ENCODE data around the gene MSI1.
"Not testable (repeated sequence)": the region's sequence is repeated elsewhere in the genome, so short reads cannot be mapped to it uniquely, and the experiment has no call there.

MSI1 gene

DNA sequence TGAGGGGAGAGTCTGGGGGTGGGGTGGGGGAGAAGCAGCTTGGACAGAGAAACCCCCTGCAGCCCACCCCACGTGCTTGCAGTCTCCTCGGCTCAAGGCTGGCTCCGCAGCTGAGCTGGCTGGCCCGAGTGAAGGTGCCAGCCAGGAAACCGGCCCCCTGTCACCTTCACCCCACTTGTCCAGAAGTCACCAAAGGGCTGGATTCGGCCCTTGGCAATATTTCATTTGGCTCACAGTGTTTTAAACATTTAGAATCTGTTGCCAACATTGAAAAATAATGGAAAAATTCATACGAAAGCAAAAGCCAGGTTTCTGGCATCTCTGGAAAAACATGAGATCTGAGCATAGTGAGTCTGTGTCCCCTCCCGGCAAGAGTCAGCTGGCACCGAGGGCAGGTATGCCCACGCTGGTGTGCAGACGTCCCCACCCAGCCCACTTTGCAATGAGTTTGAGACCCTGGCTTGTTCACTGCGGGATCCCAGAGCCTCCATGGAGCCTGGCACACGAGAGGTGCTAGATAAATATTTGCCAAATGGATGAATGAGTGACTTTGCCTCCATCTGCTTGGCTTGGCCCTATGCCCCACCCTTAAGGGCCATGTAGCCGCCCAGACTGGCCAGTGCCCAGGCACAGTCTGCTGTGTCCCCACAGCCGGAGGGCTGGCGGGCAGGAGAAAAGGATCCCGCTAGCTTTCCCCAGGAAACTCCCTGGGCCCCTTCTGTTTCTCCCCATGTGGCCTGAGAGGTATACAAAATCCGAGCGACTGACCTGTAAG is 18.2 kb downstream of the MSI1 start:
- no peaks in the 10 kb centered on the region for H3K9me3 Mint-ChIP-seq
- H3K4me1 Mint-ChIP-seq = no peaks in the 10 kb centered on the region
- no peak overlapping the region for H3K4me3 Mint-ChIP-seq
- H3K27ac Mint-ChIP-seq = no peak overlapping the region
- no peaks in the 10 kb centered on the region for H3K36me3 Mint-ChIP-seq
- no peaks in the 10 kb centered on the region for H3K27me3 Mint-ChIP-seq

GRCh38 chr12:120347766-120348165 is 21.2 kb downstream of the MSI1 start:
- H3K36me3 Mint-ChIP-seq = no peaks in the 10 kb centered on the region
- H3K4me1 Mint-ChIP-seq = no peaks in the 10 kb centered on the region
- no peak overlapping the region for H3K4me3 Mint-ChIP-seq
- H3K27ac Mint-ChIP-seq = no peak overlapping the region
- H3K9me3 Mint-ChIP-seq = no peaks in the 10 kb centered on the region
- H3K27me3 Mint-ChIP-seq = no peaks in the 10 kb centered on the region

DNA sequence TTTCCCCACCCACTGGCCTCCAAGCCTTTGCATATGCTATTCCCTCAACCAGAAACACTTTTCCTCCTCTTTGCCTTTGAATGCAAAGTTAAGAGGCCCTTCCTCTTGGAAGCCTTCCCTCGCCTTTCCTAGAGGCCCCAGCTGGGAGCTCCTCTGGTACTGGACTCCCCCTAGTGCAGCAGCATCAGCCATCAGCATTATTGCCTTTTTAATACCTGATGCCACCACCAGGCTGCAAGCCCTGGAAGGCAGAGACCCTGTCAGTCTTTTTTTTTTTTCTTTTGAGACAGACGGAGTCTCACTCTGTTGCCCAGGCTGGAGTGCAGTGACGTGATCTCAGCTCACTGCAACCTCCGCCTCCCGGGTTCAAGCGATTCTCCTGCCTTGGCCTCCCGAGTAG is 22.3 kb downstream of the MSI1 start:
- no peak overlapping the region for H3K27ac Mint-ChIP-seq
- H3K9me3 Mint-ChIP-seq = no peaks in the 10 kb centered on the region
- H3K4me1 Mint-ChIP-seq = no peaks in the 10 kb centered on the region
- H3K36me3 Mint-ChIP-seq = no peaks in the 10 kb centered on the region
- no peak overlapping the region for H3K4me3 Mint-ChIP-seq
- no peaks in the 10 kb centered on the region for H3K27me3 Mint-ChIP-seq

DNA sequence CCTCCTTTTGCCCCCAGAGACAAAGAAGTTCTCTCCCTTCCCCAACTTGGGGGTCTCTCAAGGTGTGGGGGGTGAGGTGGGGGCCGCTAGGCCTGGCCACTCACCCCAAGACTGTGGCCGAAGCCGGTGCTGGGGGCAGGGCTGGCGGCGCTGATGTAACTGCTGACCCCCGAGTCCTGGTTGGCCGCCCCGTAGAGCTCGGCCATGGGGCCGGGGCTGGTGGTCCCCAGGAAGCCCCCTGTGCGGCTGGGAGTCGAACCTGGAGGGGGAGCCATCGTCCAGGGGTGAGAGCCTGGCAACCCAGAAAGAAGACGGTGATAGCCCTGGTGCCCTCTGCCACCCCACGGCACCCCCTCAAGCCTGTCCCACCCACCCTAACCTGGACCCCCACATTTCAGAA is 22.9 kb downstream of the MSI1 start:
- H3K4me3 Mint-ChIP-seq = no peak overlapping the region
- H3K27ac Mint-ChIP-seq = peak overlapping the region; percentile 37
- no peaks in the 10 kb centered on the region for H3K36me3 Mint-ChIP-seq
- H3K9me3 Mint-ChIP-seq = no peaks in the 10 kb centered on the region
- no peaks in the 10 kb centered on the region for H3K4me1 Mint-ChIP-seq
- no peaks in the 10 kb centered on the region for H3K27me3 Mint-ChIP-seq

DNA sequence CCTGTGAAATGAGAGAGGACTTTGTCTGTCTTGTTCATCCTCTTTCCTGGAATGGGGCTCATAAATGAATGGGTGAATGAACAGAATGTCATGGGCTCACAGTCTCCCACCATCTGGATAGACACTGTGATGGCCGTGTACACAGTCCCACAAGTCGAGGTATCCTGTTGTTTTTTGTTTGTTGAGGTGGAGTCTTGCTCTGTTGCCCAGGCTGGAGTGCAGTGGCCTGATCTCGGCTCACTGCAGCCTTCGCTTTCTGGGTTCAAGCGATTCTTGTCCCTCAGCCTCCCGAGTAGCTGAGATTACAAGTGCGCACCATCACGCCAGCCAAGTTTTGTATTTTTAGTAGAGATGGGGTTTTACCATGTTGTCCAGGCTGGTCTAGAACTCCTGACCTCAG is 25.3 kb downstream of the MSI1 start:
- H3K9me3 Mint-ChIP-seq = no peaks in the 10 kb centered on the region
- no peak overlapping the region for H3K27ac Mint-ChIP-seq
- H3K4me3 Mint-ChIP-seq = no peak overlapping the region
- no peaks in the 10 kb centered on the region for H3K4me1 Mint-ChIP-seq
- no peaks in the 10 kb centered on the region for H3K36me3 Mint-ChIP-seq
- no peaks in the 10 kb centered on the region for H3K27me3 Mint-ChIP-seq

DNA sequence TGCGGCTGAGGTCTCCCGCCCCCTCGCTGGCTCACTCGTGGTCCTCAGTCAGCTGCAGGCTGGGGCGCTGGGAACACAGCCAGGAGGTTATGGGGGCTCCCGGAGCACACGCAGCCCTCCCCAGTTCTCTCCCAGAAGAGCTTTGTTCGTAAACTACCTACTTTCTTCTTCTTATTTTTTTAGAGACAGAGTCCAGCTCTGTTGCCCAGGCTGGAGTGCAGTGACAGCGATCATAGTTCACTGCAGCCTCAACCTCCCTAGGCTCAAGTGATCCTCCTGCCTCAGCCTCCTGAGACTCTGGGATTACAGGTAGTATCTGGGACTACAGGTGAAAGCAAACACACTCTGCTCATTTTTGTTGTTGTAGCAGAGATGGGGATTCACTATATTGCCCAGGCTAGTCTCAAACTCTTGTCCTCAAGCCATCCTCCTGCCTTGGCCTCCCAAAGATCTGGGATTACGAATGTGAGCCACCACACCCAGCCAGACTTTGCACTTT is 25.9 kb downstream of the MSI1 start:
- Mint-ChIP-seq H3K4me1 (no peaks in the 10 kb centered on the region), H3K27me3 (no peaks in the 10 kb centered on the region), H3K36me3 (no peaks in the 10 kb centered on the region), H3K9me3 (peaks cover under 1% of the 10 kb centered on the region), H3K27ac (no peak overlapping the region), H3K4me3 (no peak overlapping the region)

- Mint-ChIP-seq H3K36me3 (peaks cover 3% of the 10 kb centered on the region), H3K9me3 (peaks cover 7% of the 10 kb centered on the region), H3K4me3 (no peak overlapping the region), H3K27ac (no peak overlapping the region), H3K27me3 (no peaks in the 10 kb centered on the region), H3K4me1 (no peaks in the 10 kb centered on the region)
Measured at GRCh38 chr12:120342175-120343038, 26.6 kb downstream of the MSI1 start.

DNA sequence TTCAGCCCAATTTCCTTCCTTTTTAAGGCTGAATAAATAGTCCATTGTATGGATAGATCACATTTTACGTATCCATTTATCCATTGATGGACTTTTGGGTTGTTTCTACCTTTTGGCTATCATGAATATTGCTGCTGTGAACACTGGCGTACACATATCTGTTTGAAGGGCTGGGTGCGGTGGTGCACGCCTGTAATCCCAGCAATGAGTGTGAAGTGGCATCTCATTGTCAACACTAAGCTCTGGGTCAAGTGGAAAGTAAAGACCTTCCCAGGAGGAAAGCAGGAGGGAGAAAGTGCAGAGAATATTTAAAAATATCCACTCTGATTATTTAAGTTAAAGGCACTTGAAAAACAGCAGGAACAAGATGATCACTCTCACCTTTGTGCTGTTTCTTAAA is 29.7 kb downstream of the MSI1 start:
- H3K27ac Mint-ChIP-seq = no peak overlapping the region
- H3K4me3 Mint-ChIP-seq = no peak overlapping the region
- H3K4me1 Mint-ChIP-seq = no peaks in the 10 kb centered on the region
- peaks cover 16% of the 10 kb centered on the region for H3K9me3 Mint-ChIP-seq
- peaks cover 4% of the 10 kb centered on the region for H3K36me3 Mint-ChIP-seq
- no peaks in the 10 kb centered on the region for H3K27me3 Mint-ChIP-seq

DNA sequence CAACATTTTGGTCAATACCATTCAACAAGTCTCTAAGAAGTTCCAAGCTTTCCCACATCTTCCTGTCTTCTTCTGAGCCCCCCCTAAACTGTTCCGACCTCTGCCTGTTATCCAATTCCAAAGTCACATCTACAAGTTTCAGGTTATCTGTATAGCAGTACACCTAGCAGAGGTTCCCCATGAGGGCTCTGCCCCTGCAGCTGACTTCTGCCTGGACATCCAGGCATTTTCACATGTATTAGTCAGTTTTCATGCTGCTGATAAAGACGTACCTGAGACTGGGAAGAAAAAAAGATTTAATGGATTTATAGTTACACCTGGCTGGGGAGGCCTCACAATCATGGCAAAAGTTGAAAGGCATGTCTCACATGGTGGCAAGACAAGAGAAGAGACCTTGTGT is 31.2 kb downstream of the MSI1 start:
- Mint-ChIP-seq H3K9me3 (peaks cover 16% of the 10 kb centered on the region), H3K27me3 (no peaks in the 10 kb centered on the region), H3K4me3 (no peak overlapping the region), H3K4me1 (no peaks in the 10 kb centered on the region), H3K27ac (no peak overlapping the region), H3K36me3 (peaks cover 4% of the 10 kb centered on the region)

DNA sequence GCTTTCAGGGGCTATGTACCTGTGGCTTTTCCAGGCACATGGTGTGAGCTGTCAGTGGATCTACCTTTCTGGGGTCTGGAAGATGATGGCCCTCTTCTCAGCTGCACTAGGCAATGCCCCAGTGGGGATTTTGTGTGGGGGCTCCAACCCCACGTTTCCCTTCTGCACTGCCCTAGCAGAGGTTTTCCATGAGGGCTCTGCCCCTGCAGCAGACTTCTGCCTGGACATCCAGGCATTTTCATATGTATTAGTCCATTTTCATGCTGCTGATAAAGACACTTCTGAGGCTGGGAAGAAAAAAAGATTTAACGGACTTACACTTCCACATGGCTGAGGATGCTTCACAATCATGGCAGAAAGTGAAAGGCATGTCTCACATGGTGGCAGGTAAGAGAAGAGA is 32.6 kb downstream of the MSI1 start:
- H3K4me1 Mint-ChIP-seq, H3K4me3 Mint-ChIP-seq, H3K27ac Mint-ChIP-seq, H3K27me3 Mint-ChIP-seq, H3K36me3 Mint-ChIP-seq: not testable (repeated sequence)
- peaks cover 16% of the 10 kb centered on the region for H3K9me3 Mint-ChIP-seq

DNA sequence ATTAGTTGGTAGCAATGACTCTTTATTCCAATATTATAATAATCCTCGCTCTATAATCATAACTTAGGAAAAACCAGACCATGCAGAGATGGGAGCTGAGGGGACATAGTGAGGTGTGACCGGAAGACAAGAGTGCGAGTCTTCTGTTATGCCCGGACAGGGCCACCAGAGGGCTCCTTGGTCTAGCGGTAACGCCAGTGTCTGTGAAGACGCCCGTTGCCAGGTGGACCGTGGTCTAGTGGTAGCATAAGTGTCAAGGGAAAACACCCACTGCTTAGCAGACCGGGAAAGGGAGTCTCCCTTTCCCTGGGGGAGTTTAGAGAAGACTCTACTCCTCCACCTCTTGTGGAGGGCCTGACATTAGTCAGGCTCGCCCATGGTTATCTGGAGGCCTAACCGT is 33.5 kb downstream of the MSI1 start:
- not testable (repeated sequence) for H3K27ac Mint-ChIP-seq, H3K27me3 Mint-ChIP-seq, H3K4me1 Mint-ChIP-seq, H3K36me3 Mint-ChIP-seq, H3K4me3 Mint-ChIP-seq
- peaks cover 16% of the 10 kb centered on the region for H3K9me3 Mint-ChIP-seq

GRCh38 chr12:120332523-120332922 is 36.4 kb downstream of the MSI1 start:
- no peak overlapping the region for H3K4me3 Mint-ChIP-seq
- peaks cover 2% of the 10 kb centered on the region for H3K36me3 Mint-ChIP-seq
- H3K9me3 Mint-ChIP-seq = peaks cover 9% of the 10 kb centered on the region
- no peaks in the 10 kb centered on the region for H3K27me3 Mint-ChIP-seq
- no peak overlapping the region for H3K27ac Mint-ChIP-seq
- no peaks in the 10 kb centered on the region for H3K4me1 Mint-ChIP-seq

- no peak overlapping the region for H3K27ac Mint-ChIP-seq
- no peaks in the 10 kb centered on the region for H3K4me1 Mint-ChIP-seq
- H3K4me3 Mint-ChIP-seq = no peak overlapping the region
- no peaks in the 10 kb centered on the region for H3K36me3 Mint-ChIP-seq
- no peaks in the 10 kb centered on the region for H3K27me3 Mint-ChIP-seq
- H3K9me3 Mint-ChIP-seq = peaks cover 6% of the 10 kb centered on the region
Measured at GRCh38 chr12:120332041-120332440, 36.9 kb downstream of the MSI1 start.

GRCh38 chr12:120331390-120331789 is 37.6 kb downstream of the MSI1 start:
- H3K4me1 Mint-ChIP-seq = no peaks in the 10 kb centered on the region
- H3K9me3 Mint-ChIP-seq = peaks cover 6% of the 10 kb centered on the region
- no peaks in the 10 kb centered on the region for H3K27me3 Mint-ChIP-seq
- no peaks in the 10 kb centered on the region for H3K36me3 Mint-ChIP-seq
- no peak overlapping the region for H3K27ac Mint-ChIP-seq
- no peak overlapping the region for H3K4me3 Mint-ChIP-seq

DNA sequence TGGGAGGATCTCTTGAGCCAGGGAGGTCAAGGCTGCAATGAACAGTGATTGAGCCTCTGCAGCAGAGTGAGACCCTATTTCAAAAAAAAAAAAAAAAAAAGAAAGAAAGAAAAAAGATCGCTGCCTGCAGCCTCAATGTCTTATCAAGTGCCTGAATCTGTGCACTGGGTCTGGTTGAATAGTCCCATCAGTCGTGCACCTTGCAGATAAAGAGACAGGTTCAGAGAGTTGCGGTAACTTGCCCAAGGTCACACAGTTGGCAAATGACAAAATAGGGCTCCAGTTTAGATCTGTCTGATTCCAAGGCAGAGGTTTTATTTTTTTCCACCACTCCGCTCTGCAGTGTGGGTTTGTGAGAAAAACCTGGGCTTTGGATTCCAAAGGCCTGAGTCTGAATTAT is 40.7 kb downstream of the MSI1 start:
- no peaks in the 10 kb centered on the region for H3K36me3 Mint-ChIP-seq
- H3K4me1 Mint-ChIP-seq = peaks cover 11% of the 10 kb centered on the region
- H3K9me3 Mint-ChIP-seq = no peaks in the 10 kb centered on the region
- no peaks in the 10 kb centered on the region for H3K27me3 Mint-ChIP-seq
- no peak overlapping the region for H3K4me3 Mint-ChIP-seq
- H3K27ac Mint-ChIP-seq = no peak overlapping the region

- H3K36me3 Mint-ChIP-seq = no peaks in the 10 kb centered on the region
- no peaks in the 10 kb centered on the region for H3K9me3 Mint-ChIP-seq
Measured at GRCh38 chr12:120327593-120327992, 41.4 kb downstream of the MSI1 start, which contains the start of gene PLA2G1B. TSS of gene PLA2G1B (minus strand) at chr12:120327779. CDS start at chr12:120327753, 26 bp downstream.

More at GRCh38 chr12:120327593-120327992, 41.4 kb downstream of the MSI1 start, which contains the start of gene PLA2G1B:
- H3K4me1 Mint-ChIP-seq = peaks cover 11% of the 10 kb centered on the region
- no peaks in the 10 kb centered on the region for H3K27me3 Mint-ChIP-seq
- no peak within 1 kb of the TSS for H3K4me3 Mint-ChIP-seq
- no peak within 1 kb of the TSS for H3K27ac Mint-ChIP-seq
